HG03354 (cell line): ENCODE measurements around the gene IRX3.
"Not testable (repeated sequence)": the region's sequence is repeated elsewhere in the genome, so short reads cannot be mapped to it uniquely, and the experiment has no call there.

Experiments used
- ATAC-seq: cut with Tn5 transposase; IDR thresholded peaks from one replicate; pipeline ENCODE4 v1.9.1; 2021; ENCODE audit warnings: mild to moderate bottlenecking; ENCODE audit not compliant: unreplicated experiment, poor library complexity, severe bottlenecking

IRX3 gene

DNA sequence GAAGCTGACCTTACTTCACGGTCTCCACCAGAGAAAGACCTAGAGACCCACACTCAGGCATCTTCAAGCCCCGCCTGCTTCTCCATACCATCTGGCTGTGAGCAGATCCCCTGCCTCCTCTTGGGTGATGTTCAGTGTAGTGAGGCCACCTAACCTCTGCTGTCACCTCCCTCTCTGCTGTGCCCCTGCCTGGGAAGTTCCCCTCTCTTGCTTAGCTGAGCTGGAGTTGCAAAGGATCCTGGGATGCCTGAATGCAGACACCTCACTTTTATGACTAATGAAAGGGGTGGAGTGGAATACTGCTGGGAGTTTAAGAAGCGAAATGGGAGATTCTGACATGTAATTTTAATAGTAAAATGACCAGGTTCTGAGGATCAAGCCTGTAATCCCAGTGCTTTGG, 5.8 kb downstream of the IRX3 start:
- no peak for ATAC-seq

GRCh38 chr16:54277845-54278703, 8.5 kb downstream of the IRX3 start:
- no peak for ATAC-seq

DNA sequence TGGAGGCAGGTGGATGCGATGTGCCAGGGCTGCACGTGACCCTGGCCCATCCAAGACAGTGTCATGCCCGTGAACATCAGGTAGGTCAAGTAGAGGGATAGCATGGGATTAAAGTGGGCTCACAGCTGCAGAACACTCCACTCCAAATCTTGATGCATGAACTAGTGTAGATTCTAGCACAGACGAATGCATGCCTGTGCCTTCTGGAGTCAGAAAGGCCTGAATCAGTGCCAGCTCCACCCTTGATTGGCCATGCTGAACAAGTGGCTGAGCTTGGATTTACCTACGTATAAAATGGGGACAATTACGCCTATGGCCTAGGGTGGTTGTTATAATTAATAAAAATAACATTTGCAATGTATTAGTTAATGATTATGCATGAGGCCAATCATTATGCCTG, 10.6 kb downstream of the IRX3 start:
- no peak for ATAC-seq

DNA sequence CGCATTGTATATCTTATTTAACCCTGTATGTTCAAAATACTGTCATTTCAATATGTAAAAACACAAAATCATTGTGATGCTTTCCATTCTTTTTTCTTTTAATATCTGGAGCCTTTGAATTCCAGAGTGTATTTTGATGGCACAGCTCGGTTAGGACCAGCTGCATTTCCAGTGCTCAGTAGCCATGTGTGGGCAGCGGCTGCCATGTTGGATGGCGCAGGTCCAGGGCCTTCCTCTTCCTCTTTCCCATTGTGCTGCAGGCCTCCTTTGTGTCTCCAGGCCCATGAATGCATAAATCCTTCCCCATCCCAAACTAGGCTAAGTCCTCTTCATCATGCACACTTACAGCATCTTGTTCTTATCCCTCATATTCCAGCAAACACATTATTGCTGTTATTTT, 13.0 kb downstream of the IRX3 start:
- no peak for ATAC-seq

DNA sequence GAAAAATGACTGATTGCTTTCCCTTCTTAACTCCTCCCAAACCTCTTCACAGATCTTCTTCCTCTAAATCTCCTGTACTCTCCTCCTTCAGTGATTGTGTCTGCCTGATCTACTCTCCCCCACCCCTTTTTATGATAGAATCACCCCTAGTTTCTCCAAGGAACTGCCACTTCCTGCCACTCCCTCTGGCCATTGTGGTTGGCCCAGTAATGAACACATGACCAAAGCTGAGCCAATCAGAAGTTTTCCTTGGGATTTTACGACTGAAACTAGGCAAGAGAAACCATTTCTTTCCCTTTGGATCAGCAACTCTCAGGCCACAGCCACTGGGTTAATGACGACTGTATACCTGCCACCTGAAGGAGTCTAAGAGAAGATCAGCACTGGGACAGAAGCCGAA, 15.9 kb downstream of the IRX3 start:
- no peak for ATAC-seq

GRCh38 chr16:54269461-54269860, 17.1 kb downstream of the IRX3 start:
- ATAC-seq = no peak

DNA sequence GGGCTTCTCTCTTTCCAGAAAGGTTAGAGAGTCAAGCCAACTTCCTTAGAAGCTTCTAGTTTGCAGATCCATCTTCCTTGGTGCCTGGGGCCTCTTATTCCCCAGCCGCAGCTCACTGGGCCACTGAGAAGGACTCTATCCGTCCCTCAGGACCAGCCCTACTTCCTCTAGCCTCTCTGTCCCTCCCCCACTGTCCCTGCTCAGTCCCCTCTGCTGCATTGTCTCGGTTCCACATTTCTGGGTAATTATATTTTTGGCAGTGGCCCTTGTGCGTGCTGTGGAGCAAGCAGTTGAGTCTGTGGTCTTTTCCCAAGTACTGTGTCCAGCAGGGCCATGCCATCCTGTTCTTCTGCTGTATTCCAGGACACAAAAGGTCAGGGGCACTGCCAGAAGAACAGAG, 17.8 kb downstream of the IRX3 start:
- ATAC-seq = no peak

- no peak for ATAC-seq
These were observed 18.2 kb downstream of the IRX3 start for GRCh38 chr16:54268340-54268739.

DNA sequence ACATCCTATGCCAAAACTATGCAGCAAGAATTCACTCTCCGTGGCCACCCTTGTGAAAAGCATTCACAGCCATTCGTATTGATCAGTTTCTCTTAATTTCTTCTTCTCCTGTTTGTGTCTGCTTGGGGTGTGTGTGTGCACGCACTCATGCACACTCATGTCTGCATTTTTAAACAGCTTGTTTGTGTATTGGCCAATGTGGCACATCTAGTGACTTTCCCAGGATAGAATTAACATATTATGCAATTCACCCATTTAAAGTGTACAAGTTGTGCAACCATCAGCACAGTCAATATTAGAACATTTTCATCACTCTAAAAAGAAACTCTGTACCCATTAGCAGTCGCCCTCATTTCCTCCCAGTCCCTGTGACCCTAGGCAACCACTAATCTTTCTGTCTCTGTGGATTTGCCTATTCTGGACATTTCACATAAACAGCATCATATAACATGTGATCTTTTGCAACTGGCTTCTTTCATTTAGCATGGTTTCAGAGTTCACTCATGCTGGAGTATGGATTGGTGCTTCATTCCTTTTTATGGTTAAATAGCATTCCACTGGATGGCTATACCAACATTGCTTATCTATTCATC, 20.1 kb downstream of the IRX3 start:
- ATAC-seq = no peak

DNA sequence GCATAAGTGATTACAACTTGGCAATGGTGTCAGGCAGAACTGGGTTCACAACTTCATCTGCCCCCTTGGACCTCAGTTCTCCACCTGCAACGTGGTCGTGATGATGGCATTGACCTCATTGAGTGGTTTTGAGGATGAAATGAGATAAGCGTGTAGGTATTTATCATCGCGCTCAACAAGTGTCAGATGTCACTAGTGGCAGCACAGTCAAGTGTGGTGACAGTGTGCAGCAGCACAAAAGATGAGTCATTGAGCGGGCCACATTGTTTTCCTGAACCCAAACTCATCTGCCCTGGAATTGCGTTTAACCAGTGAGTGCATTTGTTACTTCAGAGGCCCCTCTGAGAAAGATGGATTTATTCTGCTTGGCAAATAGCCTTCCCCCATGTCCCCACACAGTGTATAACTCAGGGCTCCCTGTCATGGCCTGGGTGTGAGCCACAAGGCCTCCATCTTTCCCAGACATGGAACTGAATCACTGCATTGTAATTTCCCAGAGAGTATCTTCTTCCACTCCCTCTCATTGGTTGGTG, 20.9 kb downstream of the IRX3 start:
- ATAC-seq = no peak

DNA sequence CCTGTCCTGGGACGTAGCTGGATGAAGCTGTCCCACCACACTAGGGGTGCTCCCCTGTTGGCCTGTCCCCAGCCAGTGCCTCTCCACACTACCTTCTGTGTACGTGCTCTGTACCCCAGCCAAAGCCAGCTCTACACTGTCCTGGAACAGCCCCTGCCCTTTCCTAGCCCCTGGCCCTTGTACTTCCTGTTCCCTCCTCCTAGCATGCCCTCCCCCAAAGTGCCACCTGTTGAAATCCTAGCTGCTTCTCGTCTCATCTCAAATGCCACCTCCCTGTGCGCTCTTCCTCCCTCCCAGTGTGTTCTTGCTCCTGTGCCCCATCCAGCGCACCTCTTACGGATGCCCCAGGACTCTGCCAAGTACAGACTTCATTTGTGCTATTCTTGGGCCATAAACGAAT, 33.5 kb downstream of the IRX3 start:
- no peak for ATAC-seq

- ATAC-seq = no peak
These were observed 37.5 kb downstream of the IRX3 start for GRCh38 chr16:54248863-54249710.

DNA sequence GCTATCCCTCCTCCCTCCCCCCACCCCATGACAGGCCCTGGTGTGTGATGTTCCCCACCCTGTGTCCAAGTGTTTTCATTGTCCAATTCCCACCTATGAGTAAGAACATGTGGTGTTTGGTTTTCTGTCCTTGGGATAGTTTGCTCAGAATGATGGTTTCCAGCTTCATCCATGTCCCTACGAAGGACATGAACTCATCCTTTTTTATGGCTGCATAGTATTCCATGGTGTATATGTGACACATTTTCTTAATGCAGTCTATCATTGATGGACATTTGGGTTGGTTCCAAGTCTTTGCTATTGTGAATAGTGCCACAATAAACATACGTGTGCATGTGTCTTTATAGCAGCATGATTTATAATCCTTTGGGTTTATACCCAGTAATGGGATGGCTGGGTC, 38.9 kb downstream of the IRX3 start:
- ATAC-seq = not testable (repeated sequence)

- no peak for ATAC-seq
These were observed 40.1 kb downstream of the IRX3 start for GRCh38 chr16:54246454-54246821.

DNA sequence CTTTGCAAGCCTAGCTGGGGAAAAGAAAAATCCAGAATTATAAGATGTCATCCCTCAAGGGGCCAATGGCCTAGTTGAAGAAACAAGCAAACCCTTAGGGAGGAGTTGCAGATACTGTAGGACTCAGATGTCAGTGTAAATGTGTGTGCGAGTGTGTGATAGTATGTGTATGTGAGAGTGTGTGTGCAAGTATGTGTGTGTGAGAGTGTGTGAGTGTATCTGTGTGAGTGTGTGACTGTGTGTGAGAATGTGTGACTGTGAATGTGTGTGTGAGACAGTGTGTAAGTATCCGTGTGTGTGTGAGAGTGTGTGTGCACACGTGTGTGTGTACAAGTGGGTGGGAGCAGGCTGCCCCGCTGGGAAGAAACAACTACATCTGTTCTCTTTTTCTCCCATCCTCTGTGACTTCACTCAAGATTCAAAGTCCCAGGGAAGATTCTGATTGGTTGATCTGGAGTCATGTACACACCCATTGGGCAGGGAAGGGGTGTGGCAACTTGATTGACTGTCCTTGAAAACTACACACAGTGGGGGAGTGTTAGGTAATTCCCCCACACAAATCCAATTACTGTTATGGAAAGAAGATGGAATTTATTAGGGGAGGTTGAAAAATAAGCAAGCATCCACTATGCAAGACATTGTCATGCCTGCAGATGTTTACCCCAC, 40.7 kb downstream of the IRX3 start:
- ATAC-seq = no peak

- no peak for ATAC-seq
These were observed 42.3 kb downstream of the IRX3 start for GRCh38 chr16:54244061-54244886.

- ATAC-seq = no peak
These were observed 43.4 kb downstream of the IRX3 start for GRCh38 chr16:54243202-54243601.

- no peak for ATAC-seq
These were observed 44.4 kb downstream of the IRX3 start for GRCh38 chr16:54242199-54242598.

- ATAC-seq = no peak
These were observed 45.1 kb downstream of the IRX3 start for GRCh38 chr16:54241525-54241924.
